Thyroid gland (tissue), 4 donors: ENCODE data around the gene KIR3DL2.

Experiments
- POLR2A ChIP-seq, 2 donors: fragments of 450-650 bp; IDR thresholded peaks; one replicate each; pipeline ENCODE4 v1.6.1; 2017; ENCODE audit warnings: antibody characterized with exemption in 2 of 2, mild to moderate bottlenecking in 2 of 2, moderate library complexity in 1 of 2
- TF ChIP-seq, protein P1 (sequence below), 6 experiments: fragments of 200-600 bp in 3 of 6; fragments of 450-650 bp in 3 of 6; sonication (generic) in 3 of 6; IDR thresholded peaks; one replicate each; pipeline ENCODE4 v1.5.1; 2016 to 2019; ENCODE audit warnings: antibody characterized with exemption in 6 of 6, mild to moderate bottlenecking in 2 of 6, inconsistent platforms in 1 of 6, moderate library complexity in 1 of 6

DNA sequence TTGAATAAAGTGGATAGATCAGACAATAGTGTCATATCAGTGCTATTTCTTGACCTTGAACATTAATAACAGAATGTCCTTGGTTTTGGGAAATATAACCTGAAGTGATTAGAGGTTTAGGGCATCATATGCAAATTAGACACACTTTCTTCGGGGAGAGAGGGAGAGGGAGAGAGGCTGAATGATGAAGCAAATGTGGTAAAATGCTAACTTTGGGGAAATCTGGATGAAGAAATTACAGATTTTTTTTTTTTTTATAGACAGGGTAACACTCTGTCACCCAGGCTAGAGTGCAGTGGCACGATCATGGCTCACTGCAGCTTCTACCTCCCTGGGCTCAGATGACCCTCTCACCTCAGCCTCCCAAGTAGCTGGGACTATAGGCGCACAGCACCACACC, 51.8 kb downstream of the KIR3DL2 start:
- no peak for TF ChIP-seq POLR2A (IDR thresholded peaks at IDR 0.05)
- TF ChIP-seq, protein P1, sequence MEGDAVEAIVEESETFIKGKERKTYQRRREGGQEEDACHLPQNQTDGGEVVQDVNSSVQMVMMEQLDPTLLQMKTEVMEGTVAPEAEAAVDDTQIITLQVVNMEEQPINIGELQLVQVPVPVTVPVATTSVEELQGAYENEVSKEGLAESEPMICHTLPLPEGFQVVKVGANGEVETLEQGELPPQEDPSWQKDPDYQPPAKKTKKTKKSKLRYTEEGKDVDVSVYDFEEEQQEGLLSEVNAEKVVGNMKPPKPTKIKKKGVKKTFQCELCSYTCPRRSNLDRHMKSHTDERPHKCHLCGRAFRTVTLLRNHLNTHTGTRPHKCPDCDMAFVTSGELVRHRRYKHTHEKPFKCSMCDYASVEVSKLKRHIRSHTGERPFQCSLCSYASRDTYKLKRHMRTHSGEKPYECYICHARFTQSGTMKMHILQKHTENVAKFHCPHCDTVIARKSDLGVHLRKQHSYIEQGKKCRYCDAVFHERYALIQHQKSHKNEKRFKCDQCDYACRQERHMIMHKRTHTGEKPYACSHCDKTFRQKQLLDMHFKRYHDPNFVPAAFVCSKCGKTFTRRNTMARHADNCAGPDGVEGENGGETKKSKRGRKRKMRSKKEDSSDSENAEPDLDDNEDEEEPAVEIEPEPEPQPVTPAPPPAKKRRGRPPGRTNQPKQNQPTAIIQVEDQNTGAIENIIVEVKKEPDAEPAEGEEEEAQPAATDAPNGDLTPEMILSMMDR (IDR thresholded peaks at IDR 0.05), result no peak
